SK-N-SH (cell line): ENCODE data around the gene SLC12A5. TPM values are rescaled to one million over a fixed set of nuclear protein-coding genes. Genes with fewer than 3 reads are reported as not detected.

Experiments used
- CTCF ChIA-PET: fragments of 300-600, 350-600 bp; formaldehyde crosslinking; extraction: SDS; loops from one replicate; lab custom pipeline; 2021; lab: Yijun Ruan, JAX
- POLR2A ChIA-PET: fragments of 350-600 bp; sonication (Branson Sonifier 250); formaldehyde crosslinking; extraction: SDS; loops from one replicate; lab custom pipeline; 2020; ENCODE audit warnings: antibody characterized with exemption, inconsistent platforms; lab: Yijun Ruan, JAX
- DNase-seq: peaks from one replicate; pipeline ENCODE4 v3.0.0; 2012
- H2AFZ ChIP-seq: fragments of 200-600 bp; sonication (generic); 2 replicates; pipeline ENCODE4 v1.8.1; 2016; ENCODE audit warnings: antibody characterized with exemption, mild to moderate bottlenecking, low read depth
- H3F3A ChIP-seq: fragments of 200-600 bp; sonication (generic); replicated peaks from 2 replicates; pipeline ENCODE3; 2016; ENCODE audit warnings: antibody characterized with exemption, mild to moderate bottlenecking; ENCODE audit not compliant: insufficient read depth
- H3K27ac ChIP-seq, 2 experiments: fragments of 200-500 bp in 1 of 2; fragments of 200-600 bp in 1 of 2; sonication (Bioruptor generic) in 1 of 2; sonication (generic), shearing (Covaris generic) in 1 of 2; 2 replicates each; pipeline versions ENCODE4 v1.5.1 to v1.6.1; 2014 to 2016; ENCODE audit warnings: low read depth in 2 of 2, inconsistent platforms in 1 of 2, low read length in 1 of 2, mild to moderate bottlenecking in 1 of 2, mixed read lengths in 1 of 2
- H3K27me3 ChIP-seq: fragments of 200-600 bp; sonication (generic), shearing (Covaris generic); 2 replicates; pipeline ENCODE4 v1.6.1; 2016; ENCODE audit warnings: mixed run types; ENCODE audit not compliant: insufficient read depth
- H3K36me3 ChIP-seq, 2 experiments: fragments of 200-500 bp in 1 of 2; fragments of 200-600 bp in 1 of 2; sonication (Bioruptor generic) in 1 of 2; sonication (generic) in 1 of 2; replicated peaks in 1 of 2; 2 replicates each; pipeline versions ENCODE3 to v1.5.1; 2014 to 2016; ENCODE audit warnings: low read length in 1 of 2, mild to moderate bottlenecking in 1 of 2; ENCODE audit not compliant: insufficient read depth in 2 of 2, control insufficient read depth in 1 of 2
- H3K4me1 ChIP-seq, 2 experiments: fragments of 200-500 bp in 1 of 2; fragments of 200-600 bp in 1 of 2; sonication (Bioruptor generic) in 1 of 2; sonication (generic), shearing (Covaris generic) in 1 of 2; 2 replicates each; pipeline versions ENCODE4 v1.5.1 to v1.6.1; 2014 to 2016; ENCODE audit warnings: low read depth in 1 of 2, low read length in 1 of 2, mixed run types in 1 of 2; ENCODE audit not compliant: insufficient read depth in 2 of 2, control insufficient read depth in 1 of 2
- H3K4me2 ChIP-seq: fragments of 200-600 bp; sonication (generic), shearing (Covaris generic); 2 replicates; pipeline ENCODE4 v1.6.1; 2017; ENCODE audit warnings: mixed run types
- H3K4me3 ChIP-seq, 2 experiments: fragments of 200-500 bp in 1 of 2; fragments of 200-600 bp in 1 of 2; sonication (Bioruptor generic) in 1 of 2; sonication (generic), shearing (Covaris generic) in 1 of 2; 2 replicates each; pipeline versions ENCODE4 v1.5.1 to v1.8.1; 2014 to 2016; ENCODE audit warnings: low read depth in 2 of 2, inconsistent platforms in 1 of 2, low read length in 1 of 2, mild to moderate bottlenecking in 1 of 2, mixed read lengths in 1 of 2, moderate library complexity in 1 of 2
- H3K79me2 ChIP-seq: fragments of 200-600 bp; sonication (generic); 2 replicates; pipeline ENCODE4 v1.8.1; 2017; ENCODE audit warnings: mild to moderate bottlenecking; ENCODE audit not compliant: insufficient read depth
- H3K9ac ChIP-seq: fragments of 200-600 bp; sonication (generic); 2 replicates; pipeline ENCODE4 v1.6.1; 2017; ENCODE audit warnings: mixed run types
- H3K9me2 ChIP-seq: fragments of 200-600 bp; sonication (generic); 2 replicates; pipeline ENCODE4 v1.6.1; 2017; ENCODE audit warnings: mixed run types
- H3K9me3 ChIP-seq: fragments of 200-600 bp; sonication (generic); 2 replicates; pipeline ENCODE4 v1.6.1; 2017; ENCODE audit warnings: mixed run types, mild to moderate bottlenecking, moderate library complexity
- H4K20me1 ChIP-seq: fragments of 200-600 bp; sonication (generic); 2 replicates; pipeline ENCODE4 v1.6.1; 2017; ENCODE audit warnings: mild to moderate bottlenecking, mixed run types; ENCODE audit not compliant: insufficient read depth
- CHD2 ChIP-seq: fragments of 150-350 bp; IDR thresholded peaks from 2 replicates; pipeline ENCODE4 v1.6.1; 2018; ENCODE audit warnings: low read length; ENCODE audit not compliant: partially characterized antibody
- ELF1 ChIP-seq: IDR thresholded peaks from 2 replicates; pipeline ENCODE4 v1.4.0; 2012
- FOXJ3 ChIP-seq: sonication (generic); formaldehyde crosslinking; IDR thresholded peaks from 2 replicates; pipeline ENCODE4 v1.5.1; 2020; ENCODE audit warnings: mild to moderate bottlenecking, missing genetic modification reagents
- GATA2 ChIP-seq: sonication (generic); formaldehyde crosslinking; IDR thresholded peaks from 2 replicates; pipeline ENCODE4 v1.5.0; 2020; ENCODE audit warnings: mild to moderate bottlenecking, missing genetic modification reagents
- JUND ChIP-seq: IDR thresholded peaks from 2 replicates; pipeline ENCODE4 v1.4.0; 2012
- MEF2A ChIP-seq: IDR thresholded peaks from 2 replicates; pipeline ENCODE4 v1.4.0; 2012; ENCODE audit warnings: low read depth, borderline replicate concordance
- MXI1 ChIP-seq: IDR thresholded peaks from 2 replicates; pipeline ENCODE4 v1.6.1; 2012; ENCODE audit warnings: mild to moderate bottlenecking, low read depth, low read length, improper control_type of control experiment
- NFIC ChIP-seq: IDR thresholded peaks from 2 replicates; pipeline ENCODE4 v1.4.0; 2012; ENCODE audit warnings: borderline replicate concordance
- POLR2AphosphoS5 ChIP-seq: IDR thresholded peaks from 2 replicates; pipeline ENCODE4 v1.6.1; 2012; ENCODE audit warnings: low read depth, low read length
- RCOR1 ChIP-seq: fragments of 150-350 bp; IDR thresholded peaks from 2 replicates; pipeline ENCODE4 v1.6.1; 2017; ENCODE audit warnings: antibody characterized with exemption, low read length
- RFX5 ChIP-seq: IDR thresholded peaks from 2 replicates; pipeline ENCODE4 v1.6.1; 2012; ENCODE audit warnings: mild to moderate bottlenecking, improper control_type of control experiment, low read length
- RXRA ChIP-seq: IDR thresholded peaks from 2 replicates; pipeline ENCODE4 v1.4.0; 2012; ENCODE audit warnings: low read depth, mild to moderate bottlenecking, borderline replicate concordance
- TAF1 ChIP-seq: IDR thresholded peaks from 2 replicates; pipeline ENCODE4 v1.6.1; 2012; ENCODE audit warnings: low read depth, mild to moderate bottlenecking, low read length, moderate library complexity, borderline replicate concordance
- TCF12 ChIP-seq: IDR thresholded peaks from 2 replicates; pipeline ENCODE4 v1.4.0; 2012
- WGBS: methylation state at CpG from one replicate; pipeline ENCODE4 v1.1.6; 2017; ENCODE audit warnings: low lambda C conversion rate; 5-methylcytosine and 5-hydroxymethylcytosine counted together
- polyA plus RNA-seq, 3 experiments: library from polyadenylated mRNA; depleted of rRNA; stranded (reverse); fragments of >200 nt; gene quantifications; 2 replicates each; pipeline ENCODE4 v1.2.3, GENCODE V29; 2012
- TF ChIP-seq, protein P1 (sequence below): fragments of 200-600 bp; sonication (generic); IDR thresholded peaks from 2 replicates; pipeline ENCODE4 v1.6.1; 2017; ENCODE audit warnings: antibody characterized with exemption, mild to moderate bottlenecking, moderate library complexity
- TF ChIP-seq, protein P2 (sequence below): IDR thresholded peaks from 2 replicates; pipeline ENCODE4 v1.4.0; 2012; ENCODE audit warnings: low read depth, borderline replicate concordance
- TF ChIP-seq, protein P3 (sequence below): IDR thresholded peaks from 2 replicates; pipeline ENCODE4 v1.4.0; 2012; ENCODE audit warnings: low read depth, borderline replicate concordance
- TF ChIP-seq, protein P4 (sequence below): IDR thresholded peaks from 2 replicates; pipeline ENCODE4; 2012
- TF ChIP-seq, protein P5 (sequence below): fragments of 150-350 bp; IDR thresholded peaks from 2 replicates; pipeline ENCODE4 v1.6.1; 2017; ENCODE audit warnings: antibody characterized with exemption, low read length, low read depth, borderline replicate concordance

SLC12A5 gene
- polyA plus RNA-seq, 1 of the 3 experiments (the other 2 are of a cell fraction): 19.9 TPM

DNA sequence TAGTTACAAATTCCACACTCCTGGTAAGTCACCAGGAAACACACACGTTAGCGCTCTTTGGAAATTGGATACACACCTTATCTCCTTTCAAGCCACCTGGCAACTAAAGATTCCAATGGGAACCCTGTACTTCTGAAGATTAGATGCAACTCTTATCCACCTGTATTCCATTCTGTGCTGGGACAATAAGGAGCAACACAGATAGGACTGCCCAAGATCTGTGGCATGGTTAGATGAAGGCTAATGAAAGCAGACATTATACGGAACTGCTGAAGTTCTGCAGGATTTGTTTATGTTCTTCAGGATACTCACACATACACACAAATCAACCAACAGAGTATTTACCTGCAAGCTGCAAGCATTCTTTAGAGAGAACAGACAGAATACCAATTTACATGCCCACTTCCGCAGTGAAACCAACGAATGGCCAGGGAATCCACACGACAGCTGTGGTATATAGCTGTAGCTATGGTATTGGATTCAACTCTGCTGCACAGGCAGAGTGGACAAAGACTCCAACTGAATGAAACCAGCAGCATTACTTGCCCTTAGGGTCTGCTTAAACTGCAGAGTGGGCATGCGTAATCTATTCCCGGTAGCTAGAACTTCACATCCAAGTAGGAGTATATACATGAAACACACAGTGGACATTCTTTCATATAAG, 48.8 kb downstream of the SLC12A5 start:
- Histone ChIP-seq H3K36me3 (peaks cover 35 to 62% of the 10 kb centered on the region in 2 experiments), H3K4me1 (no peaks in the 10 kb centered on the region; a peak in 2 of 4 replicates), H4K20me1 (peaks cover 87% of the 10 kb centered on the region), H3K4me2 (no peak overlapping the region), H3K27me3 (no peaks in the 10 kb centered on the region), H3K9ac (no peak overlapping the region), H3K79me2 (peaks cover 90% of the 10 kb centered on the region), H3K27ac (no peak overlapping the region), H2AFZ (no peak overlapping the region), H3F3A (no peaks in the 10 kb centered on the region), H3K4me3 (no peak overlapping the region), H3K9me2 (no peaks in the 10 kb centered on the region), H3K9me3 (no peaks in the 10 kb centered on the region)
- ChIA-PET CTCF (interaction anchor here (0.7 to 1.9 kb wide), 2 partner anchors 90 to 108 kb away, joined by 4 to 6 read pairs; no protein-coding TSS in a partner anchor), POLR2A (no interaction called here)
- TF ChIP-seq CHD2 (no peak), POLR2AphosphoS5 (no peak), RXRA (no peak), JUND (no peak), ELF1 (no peak), TCF12 (no peak)
- TF ChIP-seq, protein P1, sequence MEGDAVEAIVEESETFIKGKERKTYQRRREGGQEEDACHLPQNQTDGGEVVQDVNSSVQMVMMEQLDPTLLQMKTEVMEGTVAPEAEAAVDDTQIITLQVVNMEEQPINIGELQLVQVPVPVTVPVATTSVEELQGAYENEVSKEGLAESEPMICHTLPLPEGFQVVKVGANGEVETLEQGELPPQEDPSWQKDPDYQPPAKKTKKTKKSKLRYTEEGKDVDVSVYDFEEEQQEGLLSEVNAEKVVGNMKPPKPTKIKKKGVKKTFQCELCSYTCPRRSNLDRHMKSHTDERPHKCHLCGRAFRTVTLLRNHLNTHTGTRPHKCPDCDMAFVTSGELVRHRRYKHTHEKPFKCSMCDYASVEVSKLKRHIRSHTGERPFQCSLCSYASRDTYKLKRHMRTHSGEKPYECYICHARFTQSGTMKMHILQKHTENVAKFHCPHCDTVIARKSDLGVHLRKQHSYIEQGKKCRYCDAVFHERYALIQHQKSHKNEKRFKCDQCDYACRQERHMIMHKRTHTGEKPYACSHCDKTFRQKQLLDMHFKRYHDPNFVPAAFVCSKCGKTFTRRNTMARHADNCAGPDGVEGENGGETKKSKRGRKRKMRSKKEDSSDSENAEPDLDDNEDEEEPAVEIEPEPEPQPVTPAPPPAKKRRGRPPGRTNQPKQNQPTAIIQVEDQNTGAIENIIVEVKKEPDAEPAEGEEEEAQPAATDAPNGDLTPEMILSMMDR: no peak
- TF ChIP-seq, protein P2, sequence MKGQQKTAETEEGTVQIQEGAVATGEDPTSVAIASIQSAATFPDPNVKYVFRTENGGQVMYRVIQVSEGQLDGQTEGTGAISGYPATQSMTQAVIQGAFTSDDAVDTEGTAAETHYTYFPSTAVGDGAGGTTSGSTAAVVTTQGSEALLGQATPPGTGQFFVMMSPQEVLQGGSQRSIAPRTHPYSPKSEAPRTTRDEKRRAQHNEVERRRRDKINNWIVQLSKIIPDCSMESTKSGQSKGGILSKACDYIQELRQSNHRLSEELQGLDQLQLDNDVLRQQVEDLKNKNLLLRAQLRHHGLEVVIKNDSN: no peak
- TF ChIP-seq, protein P3, sequence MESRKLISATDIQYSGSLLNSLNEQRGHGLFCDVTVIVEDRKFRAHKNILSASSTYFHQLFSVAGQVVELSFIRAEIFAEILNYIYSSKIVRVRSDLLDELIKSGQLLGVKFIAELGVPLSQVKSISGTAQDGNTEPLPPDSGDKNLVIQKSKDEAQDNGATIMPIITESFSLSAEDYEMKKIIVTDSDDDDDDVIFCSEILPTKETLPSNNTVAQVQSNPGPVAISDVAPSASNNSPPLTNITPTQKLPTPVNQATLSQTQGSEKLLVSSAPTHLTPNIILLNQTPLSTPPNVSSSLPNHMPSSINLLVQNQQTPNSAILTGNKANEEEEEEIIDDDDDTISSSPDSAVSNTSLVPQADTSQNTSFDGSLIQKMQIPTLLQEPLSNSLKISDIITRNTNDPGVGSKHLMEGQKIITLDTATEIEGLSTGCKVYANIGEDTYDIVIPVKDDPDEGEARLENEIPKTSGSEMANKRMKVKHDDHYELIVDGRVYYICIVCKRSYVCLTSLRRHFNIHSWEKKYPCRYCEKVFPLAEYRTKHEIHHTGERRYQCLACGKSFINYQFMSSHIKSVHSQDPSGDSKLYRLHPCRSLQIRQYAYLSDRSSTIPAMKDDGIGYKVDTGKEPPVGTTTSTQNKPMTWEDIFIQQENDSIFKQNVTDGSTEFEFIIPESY: no peak
- over 99% methylated on average over 8 of the region's 8 CpGs for WGBS
- DNase-seq: no peak

DNA sequence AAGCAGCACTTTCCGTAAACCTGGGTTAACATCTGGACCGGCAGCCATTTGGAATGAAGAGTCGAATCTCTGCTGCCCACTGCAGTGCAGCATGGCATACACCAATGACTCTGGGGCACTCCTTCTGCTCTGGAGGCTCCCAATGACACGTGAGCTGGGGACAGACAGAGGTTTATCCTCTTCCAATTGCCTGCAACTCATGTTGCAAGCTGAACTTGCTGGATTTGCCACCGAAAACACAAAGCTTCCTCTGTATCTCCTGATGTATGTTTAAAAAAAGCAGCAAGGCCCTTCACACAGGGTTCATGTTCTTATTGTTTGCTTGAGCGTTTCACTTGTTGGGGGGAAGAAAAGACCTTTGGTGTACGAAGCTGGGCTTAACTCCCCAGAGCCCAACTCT, 49.9 kb downstream of the SLC12A5 start:
- DNase-seq: no peak
- Histone ChIP-seq H3F3A (no peaks in the 10 kb centered on the region), H3K27me3 (no peaks in the 10 kb centered on the region), H2AFZ (no peak overlapping the region), H3K79me2 (peaks cover 93% of the 10 kb centered on the region), H3K4me1 (peaks cover 0 to 2% of the 10 kb centered on the region in 2 experiments; a peak in 3 of 4 replicates), H3K4me2 (no peak overlapping the region), H3K4me3 (no peak overlapping the region), H3K9ac (no peak overlapping the region), H3K9me3 (no peaks in the 10 kb centered on the region), H3K27ac (no peak overlapping the region), H4K20me1 (peaks cover 92% of the 10 kb centered on the region), H3K36me3 (peaks cover 35 to 57% of the 10 kb centered on the region in 2 experiments), H3K9me2 (no peaks in the 10 kb centered on the region)
- ChIA-PET POLR2A (no interaction called here), CTCF (interaction anchor here (0.5 to 2.0 kb wide), 3 partner anchors 67 to 103 kb away, joined by 3 to 4 read pairs (median 3); no protein-coding TSS in a partner anchor)
- 90% methylated on average over 7 of the region's 7 CpGs for WGBS
- TF ChIP-seq, protein P4, sequence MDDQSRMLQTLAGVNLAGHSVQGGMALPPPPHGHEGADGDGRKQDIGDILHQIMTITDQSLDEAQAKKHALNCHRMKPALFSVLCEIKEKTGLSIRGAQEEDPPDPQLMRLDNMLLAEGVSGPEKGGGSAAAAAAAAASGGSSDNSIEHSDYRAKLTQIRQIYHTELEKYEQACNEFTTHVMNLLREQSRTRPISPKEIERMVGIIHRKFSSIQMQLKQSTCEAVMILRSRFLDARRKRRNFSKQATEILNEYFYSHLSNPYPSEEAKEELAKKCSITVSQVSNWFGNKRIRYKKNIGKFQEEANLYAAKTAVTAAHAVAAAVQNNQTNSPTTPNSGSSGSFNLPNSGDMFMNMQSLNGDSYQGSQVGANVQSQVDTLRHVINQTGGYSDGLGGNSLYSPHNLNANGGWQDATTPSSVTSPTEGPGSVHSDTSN: no peak
- TF ChIP-seq MEF2A (no peak), TCF12 (no peak), RXRA (no peak), TAF1 (no peak), RFX5 (no peak), NFIC (no peak), RCOR1 (no peak), FOXJ3 (CRISPR knock-in tag) (no peak), MXI1 (no peak), GATA2 (CRISPR knock-in tag) (no peak)
- TF ChIP-seq, protein P5, sequence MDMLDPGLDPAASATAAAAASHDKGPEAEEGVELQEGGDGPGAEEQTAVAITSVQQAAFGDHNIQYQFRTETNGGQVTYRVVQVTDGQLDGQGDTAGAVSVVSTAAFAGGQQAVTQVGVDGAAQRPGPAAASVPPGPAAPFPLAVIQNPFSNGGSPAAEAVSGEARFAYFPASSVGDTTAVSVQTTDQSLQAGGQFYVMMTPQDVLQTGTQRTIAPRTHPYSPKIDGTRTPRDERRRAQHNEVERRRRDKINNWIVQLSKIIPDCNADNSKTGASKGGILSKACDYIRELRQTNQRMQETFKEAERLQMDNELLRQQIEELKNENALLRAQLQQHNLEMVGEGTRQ: no peak
